K562 (cell line): ENCODE data around the gene PTTG1IP. TPM values are rescaled to one million over a fixed set of nuclear protein-coding genes. Genes with fewer than 3 reads are reported as not detected.

ENCODE experiments used
- CBX8 ChIP-seq: fragments of 200-600 bp; sonication (generic); IDR thresholded peaks from 2 replicates; pipeline ENCODE4 v1.6.1; 2012; ENCODE audit warnings: borderline replicate concordance, mixed run types, low read depth, mild to moderate bottlenecking, moderate library complexity, mixed read lengths, low read length, control low read depth, inconsistent platforms; ENCODE audit not compliant: poor library complexity, severe bottlenecking; ENCODE audit errors: extremely low read depth
- CGGBP1 ChIP-seq: fragments of 250-450 bp; sonication (Bioruptor Pico); IDR thresholded peaks from 2 replicates; pipeline ENCODE4 v1.9.0; 2021; ENCODE audit warnings: mild to moderate bottlenecking
- CTCF ChIP-seq, 3 experiments: IDR thresholded peaks in 2 of 3; conservative IDR thresholded peaks in 1 of 3; 2 replicates each; pipeline ENCODE4 v1.5.1; 2011 to 2012; ENCODE audit warnings: low read length in 3 of 3, mild to moderate bottlenecking in 3 of 3, control low read depth in 2 of 3, improper control_type of control experiment in 1 of 3, inconsistent platforms in 1 of 3, low read depth in 1 of 3, mixed read lengths in 1 of 3, moderate library complexity in 1 of 3; ENCODE audit not compliant: insufficient read depth in 2 of 3
- DPF2 ChIP-seq: fragments of 450-650 bp; IDR thresholded peaks from 2 replicates; pipeline ENCODE4 v1.6.1; 2016
- EGR1 ChIP-seq: fragments of 450-650 bp; conservative IDR thresholded peaks from 2 replicates; pipeline ENCODE4 v1.6.1; 2017; ENCODE audit warnings: mild to moderate bottlenecking
- ETS1 ChIP-seq: conservative IDR thresholded peaks from 2 replicates; pipeline ENCODE4 v1.6.1; 2011; ENCODE audit warnings: low read depth, mild to moderate bottlenecking, low read length; ENCODE audit not compliant: control insufficient read depth
- FIP1L1 ChIP-seq: fragments of 200-400 bp; formaldehyde crosslinking; IDR thresholded peaks from 2 replicates; pipeline ENCODE4 v1.6.1; 2018; ENCODE audit warnings: mild to moderate bottlenecking, low read depth, low read length; ENCODE audit not compliant: poor library complexity, severe bottlenecking
- FOXK2 ChIP-seq, 2 experiments: fragments of 450-650 bp; IDR thresholded peaks in 1 of 2; conservative IDR thresholded peaks in 1 of 2; 2 replicates each; pipeline ENCODE4 v1.6.1; 2016; ENCODE audit warnings: low read depth in 2 of 2, mild to moderate bottlenecking in 1 of 2
- GTF2B ChIP-seq: IDR thresholded peaks from 2 replicates; pipeline ENCODE4 v1.6.1; 2011; ENCODE audit not compliant: insufficient read length; ENCODE audit errors: extremely low read depth
- KDM2B ChIP-seq: fragments of 250-450 bp; sonication (Bioruptor Pico); IDR thresholded peaks from 2 replicates; pipeline ENCODE4 v1.8.0; 2021; ENCODE audit warnings: mild to moderate bottlenecking, moderate library complexity
- MAZ ChIP-seq, 2 experiments: fragments of 450-650 bp in 1 of 2; sonication (generic) in 1 of 2; formaldehyde crosslinking; IDR thresholded peaks in 1 of 2; conservative IDR thresholded peaks in 1 of 2; 2 replicates each; pipeline versions ENCODE4 v1.4.0 to v1.5.0; 2020; ENCODE audit warnings: mild to moderate bottlenecking in 1 of 2, missing genetic modification reagents in 1 of 2
- PCBP2 ChIP-seq: fragments of 200-400 bp; formaldehyde crosslinking; IDR thresholded peaks from 2 replicates; pipeline ENCODE4 v1.6.1; 2018; ENCODE audit warnings: low read length, low read depth, mild to moderate bottlenecking, moderate library complexity; ENCODE audit not compliant: poor library complexity, severe bottlenecking
- RAD21 ChIP-seq, 2 experiments: fragments of 250-450 bp in 1 of 2; fragments of 450-650 bp in 1 of 2; sonication (Bioruptor Pico) in 1 of 2; formaldehyde crosslinking in 1 of 2; IDR thresholded peaks in 1 of 2; conservative IDR thresholded peaks in 1 of 2; 2 replicates each; pipeline versions ENCODE4 v1.4.0 to v1.8.0; 2020 to 2022; ENCODE audit warnings: mild to moderate bottlenecking in 2 of 2, moderate library complexity in 1 of 2
- RFX5 ChIP-seq: IDR thresholded peaks from 2 replicates; pipeline ENCODE4 v1.6.1; 2011; ENCODE audit warnings: low read depth, mild to moderate bottlenecking, improper control_type of control experiment, low read length
- TRIM24 ChIP-seq, 2 experiments: fragments of 450-650 bp; IDR thresholded peaks; 2 replicates each; pipeline ENCODE4 v1.6.1; 2016
- ZBTB1 ChIP-seq: sonication (generic); formaldehyde crosslinking; IDR thresholded peaks from 2 replicates; pipeline ENCODE4 v1.8.1; 2023; ENCODE audit warnings: missing genetic modification reagents, low read depth, mild to moderate bottlenecking, borderline replicate concordance
- ZBTB33 ChIP-seq: sonication (generic); formaldehyde crosslinking; IDR thresholded peaks from 2 replicates; pipeline ENCODE4 v1.8.1; 2023; ENCODE audit warnings: mild to moderate bottlenecking, missing genetic modification reagents
- ZNF143 ChIP-seq: sonication (generic); formaldehyde crosslinking; IDR thresholded peaks from 2 replicates; pipeline ENCODE4 v1.9.0; 2022; ENCODE audit warnings: mild to moderate bottlenecking, missing genetic modification reagents
- ZNF561 ChIP-seq: fragments of 450-650 bp; formaldehyde crosslinking; conservative IDR thresholded peaks from 2 replicates; pipeline ENCODE4 v1.4.0; 2020; ENCODE audit warnings: mild to moderate bottlenecking, moderate library complexity
- polyA plus RNA-seq, 8 experiments: library from polyadenylated mRNA; depleted of rRNA in 4 of 8; stranded (reverse) in 5 of 8; unstranded in 3 of 8; fragments of >200 nt; fragmentation: Nextera tagmentation in 2 of 8; fragmentation: Illumina TruSeq in 1 of 8; extraction: Ambion mirVana in 2 of 8; extraction: Trizol in 1 of 8; gene quantifications; 2 replicates each; pipeline versions ENCODE4 v1.2.1 to v1.2.3, GENCODE V29; 2011 to 2014; ENCODE audit warnings: inconsistent platforms in 1 of 8, missing spikeins in 1 of 8
- total RNA-seq, 7 experiments: library from RNA; depleted of rRNA in 6 of 7; stranded (reverse); fragments of >200 nt in 6 of 7; fragmentation: Illumina TruSeq in 2 of 7; extraction: Trizol in 2 of 7; gene quantifications; 2 replicates each; pipeline versions ENCODE4 v1.2.1 to v1.2.3, GENCODE V29; 2011 to 2021; ENCODE audit warnings: low replicate concordance in 1 of 7

PTTG1IP gene
- total and polyA plus RNA-seq, 9 of the 15 experiments (the other 6 are each of a cell fraction or from before 2014, with no cell fraction given): 5.0 to 99.3 (median 82.4) TPM

- TF ChIP-seq CGGBP1: 0 out of 2 replicates have a peak, but pooled peaks have one; percentile 14
- no peak for TF ChIP-seq ZNF143
- TF ChIP-seq FIP1L1: no peak
- TF ChIP-seq ZBTB1: no peak
- TF ChIP-seq GTF2B: no peak
- no peak for TF ChIP-seq RFX5
- TF ChIP-seq ZNF561 (CRISPR knock-in tag): no peak
- TF ChIP-seq PCBP2: no peak
- TF ChIP-seq CBX8: no peak
- TF ChIP-seq DPF2: 0 out of 2 replicates have a peak, but pooled peaks have one; percentile 7
- TF ChIP-seq MAZ (CRISPR knock-in tag; conservative IDR thresholded peaks at IDR 0.05 in 1 of 2, IDR thresholded peaks at IDR 0.05 in 1 of 2): peak; percentile 16 to 28; a peak in 3 of 4 replicates
- TF ChIP-seq CTCF (IDR thresholded peaks at IDR 0.05 in 2 of 3, conservative IDR thresholded peaks at IDR 0.05 in 1 of 3; ENCODE audit: insufficient read depth in 2 of 3, low read depth in 1 of 3, low read length in 3 of 3): peak; percentile 32 to 51 (median 42); a peak in 4 of 6 replicates
- no peak for TF ChIP-seq FOXK2 (conservative IDR thresholded peaks at IDR 0.05 in 1 of 2, IDR thresholded peaks at IDR 0.05 in 1 of 2; ENCODE audit: low read depth in 2 of 2)
- TF ChIP-seq TRIM24 (IDR thresholded peaks at IDR 0.05): no peak
- 0 out of 2 replicates have a peak, but pooled peaks have one; percentile 25 for TF ChIP-seq ETS1
- TF ChIP-seq ZBTB33 (CRISPR knock-in tag): no peak
- TF ChIP-seq EGR1: peak; percentile 77
- TF ChIP-seq RAD21 (CRISPR knock-in tag; conservative IDR thresholded peaks at IDR 0.05 in 1 of 2, IDR thresholded peaks at IDR 0.05 in 1 of 2): no peak
- peak; percentile 83; the same call in 1 of the 2 replicates for TF ChIP-seq KDM2B (CRISPR knock-in tag)
These were observed 70.9 kb downstream of the PTTG1IP start (continued) for GRCh38 chr21:44802396-44803153.
